Loucy (cell line): ENCODE data around the gene GINS1.

Experiments
- CTCF ChIP-seq: fragments of 200-600 bp; sonication (generic); conservative IDR thresholded peaks from 2 replicates; pipeline ENCODE4 v1.5.1; 2014; ENCODE audit warnings: mild to moderate bottlenecking, antibody characterized with exemption, low read length
- EZH2phosphoT487 ChIP-seq: fragments of 200-600 bp; IDR thresholded peaks from 2 replicates; pipeline ENCODE4 v1.6.1; 2018; ENCODE audit warnings: antibody characterized with exemption, mild to moderate bottlenecking, moderate library complexity, borderline replicate concordance

DNA sequence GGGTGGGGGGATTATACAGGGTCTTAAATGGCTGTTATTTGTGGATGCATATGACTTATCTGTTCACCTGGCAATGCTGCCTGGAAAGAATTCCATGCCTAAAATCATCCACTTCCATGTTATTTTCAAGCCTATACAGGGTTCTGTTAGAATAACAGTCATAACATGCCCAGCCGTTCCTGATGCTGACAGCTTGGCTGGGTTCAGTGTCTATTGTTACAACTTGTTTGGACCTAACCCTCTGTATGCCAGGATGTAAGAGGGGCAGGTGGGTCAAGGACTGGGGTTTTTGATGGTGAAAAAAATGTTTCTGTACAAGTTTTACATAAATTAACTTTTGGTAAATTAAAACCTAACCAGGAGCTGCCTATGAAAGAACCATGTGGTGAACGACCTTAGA is 79.8 kb downstream of the GINS1 start:
- TF ChIP-seq CTCF = no peak
- TF ChIP-seq EZH2phosphoT487 = no peak
